Astrocyte (in vitro differentiated cells and primary cell): ENCODE measurements around the gene ZBTB7B.

ENCODE experiments used
- CTCF ChIP-seq: IDR thresholded peaks from 2 replicates; pipeline ENCODE4 v1.5.1; 2011; ENCODE audit warnings: low read depth, mild to moderate bottlenecking, inconsistent platforms, low read length, moderate library complexity; ENCODE audit not compliant: insufficient read depth
- EZH2 ChIP-seq: IDR thresholded peaks from 2 replicates; pipeline ENCODE4 v1.6.1; 2012; ENCODE audit warnings: mild to moderate bottlenecking, low read length, inconsistent platforms; ENCODE audit not compliant: insufficient read depth

- TF ChIP-seq CTCF (no peak), EZH2 (no peak)
Observed at GRCh38 chr1:154990276-154990675, 12.3 kb upstream of the ZBTB7B start.
